WTC11 (cell line): ENCODE results near the gene ECT2L. TPM values are rescaled to one million over a fixed set of nuclear protein-coding genes. Genes with fewer than 3 reads are reported as not detected.

Experiments
- ATAC-seq: fragments of 200-7000 bp; cut with Tn5 transposase; 2 replicates; pipeline ENCODE4 v1.10.0; 2021; ENCODE audit warnings: mild to moderate bottlenecking, moderate library complexity
- CTCF ChIA-PET: fragments of 300-600 bp; sonication (Branson Sonifier 250); formaldehyde crosslinking; loops from one replicate; lab custom pipeline; 2021; ENCODE audit warnings: antibody characterized with exemption; lab: Charles Lee
- POLR2A ChIA-PET: fragments of 350-600 bp; sonication (Branson Sonifier 250); formaldehyde crosslinking; loops from one replicate; lab custom pipeline; 2021; ENCODE audit warnings: antibody characterized with exemption; lab: Charles Lee
- DNase-seq: peaks from one replicate; pipeline ENCODE4 v3.0.0; 2021; ENCODE audit warnings: low spot score
- H3K27ac Mint-ChIP-seq: 2 replicates; pipeline ENCODE4 v1.8.0; 2021; ENCODE audit warnings: mixed read lengths
- H3K27me3 Mint-ChIP-seq: 2 replicates; pipeline ENCODE4 v1.8.0; 2021; ENCODE audit warnings: low read depth, mild to moderate bottlenecking, moderate library complexity, mixed read lengths
- H3K36me3 Mint-ChIP-seq: 2 replicates; pipeline ENCODE4 v1.8.0; 2021; ENCODE audit warnings: mixed read lengths
- H3K4me1 Mint-ChIP-seq: 2 replicates; pipeline ENCODE4 v1.8.0; 2022; ENCODE audit warnings: mixed read lengths
- H3K4me3 Mint-ChIP-seq: 2 replicates; pipeline ENCODE4 v1.8.0; 2021; ENCODE audit warnings: mild to moderate bottlenecking, moderate library complexity, mixed read lengths
- H3K9me3 Mint-ChIP-seq: 2 replicates; pipeline ENCODE4 v1.8.0; 2021; ENCODE audit warnings: mixed read lengths
- AR ChIP-seq: fragments of 250-450 bp; sonication (Bioruptor Pico); IDR thresholded peaks from 2 replicates; pipeline ENCODE4 v1.9.0; 2021; ENCODE audit warnings: mild to moderate bottlenecking
- ATF6 ChIP-seq: sonication (generic); formaldehyde crosslinking; IDR thresholded peaks from 2 replicates; pipeline ENCODE4 v1.8.1; 2023; ENCODE audit warnings: mild to moderate bottlenecking, missing genetic modification reagents
- FOXP1 ChIP-seq: sonication (generic); formaldehyde crosslinking; IDR thresholded peaks from 2 replicates; pipeline ENCODE4 v1.8.0; 2022; ENCODE audit warnings: missing genetic modification reagents, mild to moderate bottlenecking, moderate library complexity, borderline replicate concordance
- GRHL2 ChIP-seq: fragments of 250-450 bp; sonication (Bioruptor Pico); IDR thresholded peaks from 2 replicates; pipeline ENCODE4 v1.8.0; 2022; ENCODE audit warnings: mild to moderate bottlenecking, moderate library complexity; ENCODE audit not compliant: insufficient replicate concordance, severe bottlenecking
- JAZF1 ChIP-seq: fragments of 250-450 bp; sonication (Bioruptor Pico); IDR thresholded peaks from 2 replicates; pipeline ENCODE4 v1.9.0; 2021; ENCODE audit warnings: moderate library complexity, mild to moderate bottlenecking, inconsistent platforms
- MLX ChIP-seq: sonication (generic); formaldehyde crosslinking; IDR thresholded peaks from 2 replicates; pipeline ENCODE4 v1.8.1; 2023; ENCODE audit warnings: mild to moderate bottlenecking, missing genetic modification reagents, moderate library complexity
- MYBL2 ChIP-seq: sonication (generic); formaldehyde crosslinking; IDR thresholded peaks from 2 replicates; pipeline ENCODE4 v1.8.1; 2023; ENCODE audit warnings: mild to moderate bottlenecking, moderate library complexity, missing genetic modification reagents
- NFYB ChIP-seq: sonication (generic); formaldehyde crosslinking; conservative IDR thresholded peaks from 2 replicates; pipeline ENCODE4 v1.8.0; 2022; ENCODE audit warnings: low read depth, missing genetic modification reagents
- NR3C1 ChIP-seq: sonication (generic); formaldehyde crosslinking; conservative IDR thresholded peaks from 2 replicates; pipeline ENCODE4 v1.8.1; 2023; ENCODE audit warnings: low read depth, mild to moderate bottlenecking, missing genetic modification reagents
- PRRX2 ChIP-seq: fragments of 250-450 bp; sonication (Bioruptor Pico); IDR thresholded peaks from 2 replicates; pipeline ENCODE4 v1.8.0; 2021; ENCODE audit warnings: mild to moderate bottlenecking
- TCF7 ChIP-seq: sonication (generic); formaldehyde crosslinking; IDR thresholded peaks from 2 replicates; pipeline ENCODE4 v1.8.0; 2022; ENCODE audit warnings: mild to moderate bottlenecking, low read depth, missing genetic modification reagents, moderate library complexity
- TEAD4 ChIP-seq: sonication (generic); formaldehyde crosslinking; IDR thresholded peaks from 2 replicates; pipeline ENCODE4 v1.8.0; 2022; ENCODE audit warnings: mild to moderate bottlenecking, missing genetic modification reagents
- USF2 ChIP-seq: sonication (generic); formaldehyde crosslinking; IDR thresholded peaks from 2 replicates; pipeline ENCODE4 v1.8.1; 2023; ENCODE audit warnings: mild to moderate bottlenecking, missing genetic modification reagents, moderate library complexity
- ZNF138 ChIP-seq: sonication (generic); formaldehyde crosslinking; conservative IDR thresholded peaks from 2 replicates; pipeline ENCODE4 v1.8.1; 2022; ENCODE audit warnings: mild to moderate bottlenecking, moderate library complexity, missing genetic modification reagents
- ZNF219 ChIP-seq: sonication (generic); formaldehyde crosslinking; IDR thresholded peaks from 2 replicates; pipeline ENCODE4 v1.8.0; 2023; ENCODE audit warnings: missing genetic modification reagents, mild to moderate bottlenecking, borderline replicate concordance
- ZNF423 ChIP-seq: fragments of 250-450 bp; sonication (Bioruptor Pico); IDR thresholded peaks from 2 replicates; pipeline ENCODE4 v2.1.2; 2022; ENCODE audit warnings: mild to moderate bottlenecking, moderate library complexity
- ZNF532 ChIP-seq: fragments of 250-450 bp; sonication (Bioruptor Pico); IDR thresholded peaks from 2 replicates; pipeline ENCODE4 v1.9.0; 2021; ENCODE audit warnings: mild to moderate bottlenecking, borderline replicate concordance
- total RNA-seq: library from RNA; stranded (reverse); gene quantifications from 3 replicates; pipeline ENCODE4 v1.2.3, GENCODE V29; 2021

The ECT2L gene
- total RNA-seq, 1 experiment from 2014 or later, result not detected

GRCh38 chr6:138824482-138825144 lies 28.7 kb downstream of the ECT2L start:
- H3K36me3 Mint-ChIP-seq, result peaks cover 4% of the 10 kb centered on the region; the same call in 1 of the 2 replicates
- POLR2A ChIA-PET, result interaction anchor here (0.5 kb wide), 1 partner anchor 199 kb away, joined by 4 read pairs; no protein-coding TSS in a partner anchor
- peaks cover 21% of the 10 kb centered on the region for H3K4me1 Mint-ChIP-seq
- DNase-seq (no peak), ATAC-seq (peak; percentile 56)
- no peak for TF ChIP-seq JAZF1 (CRISPR knock-in tag)
- no peak for TF ChIP-seq AR
- no peak for TF ChIP-seq USF2 (CRISPR knock-in tag)
- TF ChIP-seq NR3C1 (CRISPR knock-in tag), result no peak
- no peak for TF ChIP-seq PRRX2 (CRISPR knock-in tag)
- TF ChIP-seq ATF6 (CRISPR knock-in tag), result no peak
- no peak for TF ChIP-seq TCF7
- TF ChIP-seq TEAD4 (CRISPR knock-in tag), result no peak
- no peak for TF ChIP-seq ZNF423 (CRISPR knock-in tag)
- no peak for TF ChIP-seq ZNF219 (CRISPR knock-in tag)
- TF ChIP-seq MLX (CRISPR knock-in tag), result no peak
- TF ChIP-seq ZNF532 (CRISPR knock-in tag), result no peak
- no peak for TF ChIP-seq ZNF138 (CRISPR knock-in tag)
- TF ChIP-seq FOXP1, result no peak
- TF ChIP-seq MYBL2, result no peak
- no peak for TF ChIP-seq NFYB
- no peak for TF ChIP-seq GRHL2
- H3K4me3 Mint-ChIP-seq, result no peak overlapping the region
- H3K9me3 Mint-ChIP-seq, result peaks cover 10% of the 10 kb centered on the region
- H3K27me3 Mint-ChIP-seq, result no peaks in the 10 kb centered on the region
- CTCF ChIA-PET, result interaction anchor here (0.9 kb wide), 1 partner anchor 9 kb away, joined by 3 read pairs; no protein-coding TSS in a partner anchor
- H3K27ac Mint-ChIP-seq, result peak overlapping the region; percentile 76
